GM19035 (cell line): ENCODE results near the gene TWIST2.

Experiments used
- ATAC-seq: cut with Tn5 transposase; IDR thresholded peaks from one replicate; pipeline ENCODE4 v1.9.1; 2021; ENCODE audit not compliant: unreplicated experiment

Gene TWIST2

GRCh38 chr2:238949710-238950345 is 101.9 kb downstream of the TWIST2 start:
- no peak for ATAC-seq

GRCh38 chr2:238950551-238950950 is 102.7 kb downstream of the TWIST2 start:
- ATAC-seq: no peak

GRCh38 chr2:238952261-238952919 is 104.5 kb downstream of the TWIST2 start:
- no peak for ATAC-seq

GRCh38 chr2:238954841-238955591 is 107.1 kb downstream of the TWIST2 start:
- no peak for ATAC-seq

GRCh38 chr2:238955648-238956531 is 108.0 kb downstream of the TWIST2 start:
- ATAC-seq: no peak

GRCh38 chr2:238956676-238957075 is 108.8 kb downstream of the TWIST2 start:
- ATAC-seq: no peak
